ENCODE measurements around the gene FYN. TPM values are rescaled to one million over a fixed set of nuclear protein-coding genes. Genes with fewer than 3 reads are reported as not detected.

Gene FYN
- total RNA-seq, 1 experiment from 2014 or later: 60.6 TPM

GRCh38 chr6:111703723-111704122 is 169.5 kb downstream of the FYN start:
- DNase-seq (ENCODE audit: low read depth, low spot score): no peak
- in situ Hi-C loops (cut with HindIII; ENCODE audit: low pct_unique_long_range_greater_than_20kb, low sequenced_read_pairs): no loop called here

DNA sequence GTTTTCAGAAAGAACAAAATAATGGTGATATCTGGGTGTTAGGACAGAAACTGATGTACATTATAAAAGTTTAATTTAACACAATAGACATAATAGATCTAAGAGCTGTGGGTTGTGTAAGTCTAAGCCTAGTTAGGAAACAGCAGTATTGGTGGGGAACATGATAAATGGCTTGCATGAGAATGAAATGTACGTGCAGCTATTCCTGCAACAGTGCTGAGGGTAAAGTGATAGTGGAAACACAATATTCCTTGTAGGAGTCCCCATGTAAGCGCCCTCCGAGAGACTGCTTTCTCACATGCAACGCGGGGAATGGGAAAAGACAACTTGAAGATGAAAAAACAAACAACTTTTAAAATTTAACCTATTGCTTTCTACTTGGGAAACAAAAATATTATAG is 171.0 kb downstream of the FYN start:
- no peak for DNase-seq (ENCODE audit: low read depth, low spot score)
- in situ Hi-C loops (cut with HindIII; ENCODE audit: low pct_unique_long_range_greater_than_20kb, low sequenced_read_pairs): no loop called here

GRCh38 chr6:111701146-111701545 is 172.1 kb downstream of the FYN start:
- no peak for DNase-seq (ENCODE audit: low read depth, low spot score)
- in situ Hi-C loops (cut with HindIII; ENCODE audit: low pct_unique_long_range_greater_than_20kb, low sequenced_read_pairs): no loop called here

DNA sequence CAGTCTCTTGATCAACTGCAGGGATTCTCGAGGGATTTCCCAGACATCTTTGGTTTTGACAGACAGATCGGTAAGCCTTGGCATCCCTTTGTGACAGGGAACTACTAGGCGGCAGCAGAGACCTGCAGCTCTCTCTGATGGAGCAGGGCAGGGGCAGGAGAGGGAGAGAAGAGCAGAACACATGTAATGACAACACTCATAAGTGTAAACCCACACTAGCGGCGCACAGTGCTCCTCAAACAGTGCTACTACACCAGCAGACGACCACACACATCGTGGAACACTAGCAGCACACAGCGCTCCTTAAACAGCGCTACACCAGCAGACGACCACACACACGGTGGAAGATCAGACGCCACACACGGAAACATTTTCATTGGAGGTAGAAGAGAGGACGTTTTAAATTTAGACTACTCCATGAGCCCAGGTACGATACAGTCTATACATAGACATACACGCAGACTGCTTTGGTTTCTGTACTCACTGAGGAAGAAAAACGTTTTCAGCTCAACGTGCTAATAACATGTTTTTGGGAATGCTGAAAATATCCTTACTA is 173.0 kb downstream of the FYN start:
- DNase-seq (ENCODE audit: low read depth, low spot score): no peak
- in situ Hi-C loops (cut with HindIII; ENCODE audit: low pct_unique_long_range_greater_than_20kb, low sequenced_read_pairs): no loop called here

GRCh38 chr6:111699123-111699522 is 174.1 kb downstream of the FYN start:
- DNase-seq (ENCODE audit: low read depth, low spot score): no peak
- in situ Hi-C loops (cut with HindIII; ENCODE audit: low pct_unique_long_range_greater_than_20kb, low sequenced_read_pairs): no loop called here

DNA sequence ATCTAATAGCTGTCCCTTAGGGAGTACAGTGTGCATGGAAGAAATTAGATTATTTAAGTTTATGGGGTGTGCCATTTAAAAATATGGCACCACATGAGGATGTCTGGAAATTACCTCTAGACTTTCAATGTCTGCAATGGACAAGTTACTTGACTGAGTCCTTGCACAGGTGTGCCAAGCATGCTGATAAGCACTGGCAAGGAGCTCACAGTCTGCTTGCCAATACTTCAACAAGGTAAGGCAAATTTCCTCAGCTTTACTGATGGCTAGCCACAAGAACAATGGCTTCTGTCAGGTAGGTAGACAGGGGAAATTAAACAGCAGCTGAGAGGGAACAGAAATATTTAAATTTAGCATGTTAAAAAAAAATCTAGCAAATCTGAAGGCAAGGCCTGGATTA is 176.4 kb downstream of the FYN start:
- no peak for DNase-seq (ENCODE audit: low read depth, low spot score)
- in situ Hi-C loops (cut with HindIII; ENCODE audit: low pct_unique_long_range_greater_than_20kb, low sequenced_read_pairs): no loop called here

GRCh38 chr6:111692327-111693164 is 180.7 kb downstream of the FYN start:
- DNase-seq (ENCODE audit: low read depth, low spot score): no peak
- in situ Hi-C loops (cut with HindIII; ENCODE audit: low pct_unique_long_range_greater_than_20kb, low sequenced_read_pairs): no loop called here

GRCh38 chr6:111691345-111692225 is 181.7 kb downstream of the FYN start:
- in situ Hi-C loops (cut with HindIII; ENCODE audit: low pct_unique_long_range_greater_than_20kb, low sequenced_read_pairs): no loop called here
- no peak for DNase-seq (ENCODE audit: low read depth, low spot score)

GRCh38 chr6:111689946-111690345 is 183.3 kb downstream of the FYN start:
- DNase-seq (ENCODE audit: low read depth, low spot score): no peak
- in situ Hi-C loops (cut with HindIII; ENCODE audit: low pct_unique_long_range_greater_than_20kb, low sequenced_read_pairs): no loop called here

DNA sequence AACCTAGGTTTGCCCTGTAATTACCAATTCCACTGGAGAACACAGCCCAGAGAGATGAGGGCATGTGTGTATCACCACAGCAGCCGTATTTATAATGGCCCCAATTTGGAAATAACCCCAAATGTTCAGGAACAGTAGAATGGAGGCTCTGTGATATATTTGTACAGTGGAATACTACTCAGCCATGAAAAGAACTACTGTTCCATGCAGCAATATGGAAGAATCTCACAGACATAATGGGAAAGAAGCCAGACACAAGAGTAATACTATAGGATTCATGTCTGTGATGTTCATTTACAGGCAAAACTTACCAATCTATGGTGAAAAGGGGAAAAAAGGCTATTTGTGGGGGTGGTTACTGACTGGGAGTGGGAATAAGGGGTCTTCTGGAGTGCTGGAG is 183.8 kb downstream of the FYN start:
- in situ Hi-C loops (cut with HindIII; ENCODE audit: low pct_unique_long_range_greater_than_20kb, low sequenced_read_pairs): no loop called here

DNA sequence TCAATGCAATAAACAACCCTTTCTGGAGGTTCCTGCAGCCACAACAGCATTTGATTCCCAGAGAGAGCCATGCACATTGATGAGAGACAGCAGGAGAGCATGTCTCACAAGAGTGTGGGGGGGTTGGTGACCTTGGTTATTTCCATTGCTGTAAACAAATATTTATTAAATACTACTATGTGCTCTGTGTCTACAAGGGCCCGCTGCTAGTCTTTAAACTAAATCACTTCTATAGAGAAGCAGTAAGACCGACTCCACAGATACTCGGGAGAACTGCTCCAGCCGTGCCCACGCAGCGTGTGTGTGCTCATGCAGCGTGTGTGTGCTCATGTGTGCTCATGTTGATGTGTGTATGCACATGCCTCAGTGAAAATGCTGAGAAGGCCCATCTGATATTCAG is 184.9 kb downstream of the FYN start:
- no peak for DNase-seq (ENCODE audit: low read depth, low spot score)
- in situ Hi-C loops (cut with HindIII; ENCODE audit: low pct_unique_long_range_greater_than_20kb, low sequenced_read_pairs): no loop called here

More for the DNA sequence above, 183.8 kb downstream of the FYN start:
- no peak for DNase-seq (ENCODE audit: low read depth, low spot score)

GRCh38 chr6:111687652-111688051 is 185.6 kb downstream of the FYN start:
- in situ Hi-C loops (cut with HindIII; ENCODE audit: low pct_unique_long_range_greater_than_20kb, low sequenced_read_pairs): no loop called here
- DNase-seq (ENCODE audit: low read depth, low spot score): no peak

GRCh38 chr6:111686932-111687266 is 186.4 kb downstream of the FYN start:
- DNase-seq (ENCODE audit: low read depth, low spot score): no peak
- in situ Hi-C loops (cut with HindIII; ENCODE audit: low pct_unique_long_range_greater_than_20kb, low sequenced_read_pairs): no loop called here

DNA sequence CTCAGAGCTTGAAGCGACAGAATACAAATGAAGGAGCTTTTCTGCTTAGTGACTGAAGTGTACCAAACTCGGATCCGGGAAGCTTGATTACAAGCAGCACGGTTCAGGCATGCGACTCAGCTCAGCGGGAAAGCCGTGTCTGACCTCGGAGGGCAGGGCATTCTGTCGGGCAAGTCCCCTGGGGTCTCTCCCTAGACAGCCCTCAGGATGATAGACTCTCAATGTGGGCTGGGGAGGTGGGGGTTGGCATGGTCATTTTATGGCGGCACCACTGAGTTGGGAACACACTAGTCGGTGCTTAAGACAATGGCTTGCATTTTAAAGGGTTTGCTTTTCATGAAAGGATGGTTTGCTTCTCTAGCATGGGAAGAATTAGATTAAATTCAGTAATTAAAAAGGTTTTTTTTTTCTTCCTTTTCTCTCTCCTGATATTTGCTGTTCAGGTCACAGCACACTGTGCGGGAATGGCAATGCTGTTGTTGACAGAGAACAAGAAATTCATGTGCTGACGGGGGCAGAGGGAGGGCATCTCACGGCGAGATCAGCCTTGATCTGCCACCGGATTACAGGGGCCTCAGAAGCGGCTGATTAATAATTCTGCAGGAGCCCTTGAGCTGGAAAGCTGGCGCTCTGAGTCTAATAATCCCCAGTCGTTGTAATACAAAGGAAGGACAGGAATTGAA is 186.9 kb downstream of the FYN start:
- in situ Hi-C loops (cut with HindIII; ENCODE audit: low pct_unique_long_range_greater_than_20kb, low sequenced_read_pairs): no loop called here
- DNase-seq (ENCODE audit: low read depth, low spot score): no peak

DNA sequence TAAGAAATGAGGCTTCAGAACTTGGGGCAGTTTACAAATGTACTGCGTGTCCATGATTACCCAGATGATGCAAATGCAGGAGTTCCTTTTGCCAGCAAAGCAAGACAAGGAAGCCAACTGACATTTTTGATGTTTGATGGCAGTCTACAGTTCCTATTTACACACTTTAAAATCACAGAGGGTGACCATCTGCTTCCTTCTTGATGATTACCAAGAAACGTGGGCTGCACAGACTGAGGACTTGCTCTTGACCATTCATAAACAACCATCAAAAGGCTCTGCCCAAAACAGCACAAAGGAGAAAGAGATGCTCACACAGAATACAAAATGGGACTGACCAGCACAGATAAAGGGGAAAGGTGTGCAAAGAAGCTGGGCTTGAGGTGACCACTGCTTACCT is 187.7 kb downstream of the FYN start:
- DNase-seq (ENCODE audit: low read depth, low spot score): no peak
- in situ Hi-C loops (cut with HindIII; ENCODE audit: low pct_unique_long_range_greater_than_20kb, low sequenced_read_pairs): no loop called here

DNA sequence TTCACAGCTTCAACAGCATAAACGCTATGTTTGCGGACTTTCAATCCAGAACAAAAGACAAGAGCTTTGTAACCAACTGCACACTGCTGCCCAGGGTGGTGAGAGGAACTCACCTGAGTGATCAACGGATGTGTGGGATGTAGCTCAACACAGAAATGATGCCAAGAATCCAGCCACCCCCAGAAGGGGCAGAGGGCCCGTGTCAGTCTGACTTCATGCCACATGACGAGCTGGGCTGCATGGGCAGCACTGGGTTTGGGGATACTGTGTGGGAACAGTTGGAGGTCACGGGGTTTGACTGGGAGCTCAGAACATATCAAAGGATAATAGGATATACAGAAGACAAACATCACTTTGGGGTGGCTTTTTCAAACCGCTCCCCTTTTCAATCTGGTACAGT is 188.2 kb downstream of the FYN start:
- in situ Hi-C loops (cut with HindIII; ENCODE audit: low pct_unique_long_range_greater_than_20kb, low sequenced_read_pairs): no loop called here
- DNase-seq (ENCODE audit: low read depth, low spot score): no peak

GRCh38 chr6:111683749-111684267 is 189.4 kb downstream of the FYN start:
- in situ Hi-C loops (cut with HindIII; ENCODE audit: low pct_unique_long_range_greater_than_20kb, low sequenced_read_pairs): no loop called here
- no peak for DNase-seq (ENCODE audit: low read depth, low spot score)

DNA sequence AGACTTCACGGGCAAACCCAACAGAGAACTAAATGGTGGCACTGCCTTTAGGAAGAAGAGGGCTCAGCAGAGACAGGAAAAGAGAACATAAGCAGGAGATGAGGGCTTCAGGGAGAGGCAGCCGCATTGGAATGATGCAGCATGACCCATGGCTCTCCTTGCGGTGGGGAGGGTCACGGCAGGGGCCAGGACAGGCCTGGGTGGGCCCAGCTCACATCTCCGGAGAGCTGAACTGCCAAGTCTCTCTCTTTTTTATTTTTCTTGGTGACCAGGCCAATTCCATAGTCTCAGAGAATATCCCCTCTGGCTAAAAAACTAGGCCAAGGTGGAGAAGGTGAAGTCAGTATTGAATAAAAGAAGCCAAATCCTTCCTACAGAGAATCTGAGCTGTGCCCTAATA is 190.1 kb downstream of the FYN start:
- DNase-seq (ENCODE audit: low read depth, low spot score): no peak
- in situ Hi-C loops (cut with HindIII; ENCODE audit: low pct_unique_long_range_greater_than_20kb, low sequenced_read_pairs): no loop called here
